ENCODE data around the gene CIAO2B.

- peak; percentile 97 for TF ChIP-seq CTCF (IDR thresholded peaks at IDR 0.05; ENCODE audit: borderline replicate concordance, extremely low read depth, low read length, poor library complexity, severe bottlenecking)
- TF ChIP-seq EZH2 (IDR thresholded peaks at IDR 0.05; ENCODE audit: borderline replicate concordance, low read depth, low read length, severe bottlenecking), result no peak
These were observed 13.3 kb upstream of the CIAO2B start for GRCh38 chr16:66947302-66948065.

All from DND-41 (cell line).